ENCODE results near the gene CRISPLD2.

Gene CRISPLD2

GRCh38 chr16:84919708-84920107 is 99.9 kb downstream of the CRISPLD2 start:
- TF ChIP-seq CTCF (conservative IDR thresholded peaks at IDR 0.05; ENCODE audit: low read length) (no peak), EZH2phosphoT487 (IDR thresholded peaks at IDR 0.05; ENCODE audit: borderline replicate concordance) (no peak)
- Histone ChIP-seq H3K4me2 (ENCODE audit: low read depth, low read length, poor library complexity, severe bottlenecking) (no peak overlapping the region), H2AFZ (ENCODE audit: low read length) (no peak overlapping the region), H3K4me1 (ENCODE audit: insufficient read depth, low read length, poor library complexity, severe bottlenecking) (no peaks in the 10 kb centered on the region), H3F3A (ENCODE audit: low read depth) (no peaks in the 10 kb centered on the region), H3K9ac (ENCODE audit: low read depth, low read length, poor library complexity, severe bottlenecking) (no peak overlapping the region), H3K36me3 (ENCODE audit: insufficient read depth, low read length) (no peaks in the 10 kb centered on the region), H3K4me3 (ENCODE audit: low read length, poor library complexity, severe bottlenecking) (no peak overlapping the region), H3K27me3 (ENCODE audit: insufficient read depth, low read length, poor library complexity, severe bottlenecking) (no peaks in the 10 kb centered on the region), H3K79me2 (ENCODE audit: insufficient read depth, low read length) (no peaks in the 10 kb centered on the region), H3K9me3 (ENCODE audit: insufficient read depth, low read depth, low read length) (no peaks in the 10 kb centered on the region), H4K20me1 (ENCODE audit: insufficient read depth, low read length, poor library complexity, severe bottlenecking) (no peaks in the 10 kb centered on the region), H3K9me2 (replicated peaks; ENCODE audit: low read depth, low read length) (no peaks in the 10 kb centered on the region)

- no peak overlapping the region for H3K4me3 ChIP-seq (ENCODE audit: low read length, poor library complexity, severe bottlenecking)
These were observed 100.5 kb downstream of the CRISPLD2 start for GRCh38 chr16:84920333-84920732.

GRCh38 chr16:84922351-84923120 is 102.8 kb downstream of the CRISPLD2 start:
- H2AFZ ChIP-seq (ENCODE audit: low read length), result no peak overlapping the region
- H3K4me3 ChIP-seq (ENCODE audit: low read length, poor library complexity, severe bottlenecking), result no peak overlapping the region
- TF ChIP-seq EZH2phosphoT487 (IDR thresholded peaks at IDR 0.05; ENCODE audit: borderline replicate concordance), result no peak
- TF ChIP-seq CTCF (conservative IDR thresholded peaks at IDR 0.05; ENCODE audit: low read length), result no peak
- H3K4me1 ChIP-seq (ENCODE audit: insufficient read depth, low read length, poor library complexity, severe bottlenecking), result no peaks in the 10 kb centered on the region
- H3K4me2 ChIP-seq (ENCODE audit: low read depth, low read length, poor library complexity, severe bottlenecking), result no peak overlapping the region
- no peaks in the 10 kb centered on the region for H3F3A ChIP-seq (ENCODE audit: low read depth)
- no peaks in the 10 kb centered on the region for H4K20me1 ChIP-seq (ENCODE audit: insufficient read depth, low read length, poor library complexity, severe bottlenecking)
- H3K27me3 ChIP-seq (ENCODE audit: insufficient read depth, low read length, poor library complexity, severe bottlenecking), result no peaks in the 10 kb centered on the region
- H3K79me2 ChIP-seq (ENCODE audit: insufficient read depth, low read length), result no peaks in the 10 kb centered on the region
- H3K9ac ChIP-seq (ENCODE audit: low read depth, low read length, poor library complexity, severe bottlenecking), result no peak overlapping the region
- H3K9me3 ChIP-seq (ENCODE audit: insufficient read depth, low read depth, low read length), result no peaks in the 10 kb centered on the region
- no peaks in the 10 kb centered on the region for H3K36me3 ChIP-seq (ENCODE audit: insufficient read depth, low read length)
- no peaks in the 10 kb centered on the region for H3K9me2 ChIP-seq (replicated peaks; ENCODE audit: low read depth, low read length)

More at GRCh38 chr16:84920333-84920732, 100.5 kb downstream of the CRISPLD2 start:
- Histone ChIP-seq H3K4me2 (ENCODE audit: low read depth, low read length, poor library complexity, severe bottlenecking) (no peak overlapping the region), H3F3A (ENCODE audit: low read depth) (no peaks in the 10 kb centered on the region), H4K20me1 (ENCODE audit: insufficient read depth, low read length, poor library complexity, severe bottlenecking) (no peaks in the 10 kb centered on the region), H3K36me3 (ENCODE audit: insufficient read depth, low read length) (no peaks in the 10 kb centered on the region), H3K27me3 (ENCODE audit: insufficient read depth, low read length, poor library complexity, severe bottlenecking) (no peaks in the 10 kb centered on the region), H3K9me2 (replicated peaks; ENCODE audit: low read depth, low read length) (no peaks in the 10 kb centered on the region), H3K4me1 (ENCODE audit: insufficient read depth, low read length, poor library complexity, severe bottlenecking) (no peaks in the 10 kb centered on the region), H3K79me2 (ENCODE audit: insufficient read depth, low read length) (no peaks in the 10 kb centered on the region), H3K9ac (ENCODE audit: low read depth, low read length, poor library complexity, severe bottlenecking) (no peak overlapping the region), H3K9me3 (ENCODE audit: insufficient read depth, low read depth, low read length) (no peaks in the 10 kb centered on the region), H2AFZ (ENCODE audit: low read length) (no peak overlapping the region)
- TF ChIP-seq EZH2phosphoT487 (IDR thresholded peaks at IDR 0.05; ENCODE audit: borderline replicate concordance) (no peak), CTCF (conservative IDR thresholded peaks at IDR 0.05; ENCODE audit: low read length) (no peak)

Data from Loucy (cell line).